Astrocyte (in vitro differentiated cells and primary cell): ENCODE measurements around the gene MOB3A. TPM values are rescaled to one million over a fixed set of nuclear protein-coding genes. Genes with fewer than 3 reads are reported as not detected.
A peak's percentile ranks its signal among the peaks of the same experiment; 100 is the strongest.

Experiments used
- DNase-seq: peaks from one replicate; pipeline ENCODE4 v3.0.0-alpha.2; 2010; ENCODE audit warnings: low read depth
- FAIRE-seq: peaks from 2 replicates; lab custom pipeline; 2011; peaks lifted over from hg19 to GRCh38; lab: Jason Lieb, UNC
- H2AFZ ChIP-seq: 2 replicates; pipeline ENCODE4 v1.6.0; 2012; ENCODE audit warnings: low read depth, low read length, inconsistent platforms
- H3K27ac ChIP-seq: 2 replicates; pipeline ENCODE4 v1.5.1; 2011; ENCODE audit warnings: low read depth, low read length, inconsistent platforms
- H3K27me3 ChIP-seq: 2 replicates; pipeline ENCODE4 v1.6.0; 2011; ENCODE audit warnings: low read length, inconsistent platforms; ENCODE audit not compliant: insufficient read depth
- H3K36me3 ChIP-seq: 2 replicates; pipeline ENCODE4 v1.5.1; 2011; ENCODE audit warnings: low read length, inconsistent platforms; ENCODE audit not compliant: insufficient read depth
- H3K4me1 ChIP-seq: 2 replicates; pipeline ENCODE4 v1.5.1; 2011; ENCODE audit warnings: low read length, inconsistent platforms; ENCODE audit not compliant: insufficient read depth
- H3K4me2 ChIP-seq: 2 replicates; pipeline ENCODE4 v1.6.0; 2012; ENCODE audit warnings: low read length, inconsistent platforms
- H3K4me3 ChIP-seq: 2 replicates; pipeline ENCODE4 v1.5.1; 2011; ENCODE audit warnings: low read depth, mild to moderate bottlenecking, low read length, inconsistent platforms; ENCODE audit not compliant: insufficient read depth
- H3K79me2 ChIP-seq: 2 replicates; pipeline ENCODE4 v1.6.0; 2012; ENCODE audit warnings: mild to moderate bottlenecking, low read length, inconsistent platforms; ENCODE audit not compliant: insufficient read depth
- H3K9ac ChIP-seq: 2 replicates; pipeline ENCODE4 v1.6.0; 2012; ENCODE audit warnings: mild to moderate bottlenecking, low read length, inconsistent platforms
- H3K9me3 ChIP-seq: 2 replicates; pipeline ENCODE4 v1.5.1; 2012; ENCODE audit warnings: low read depth, mild to moderate bottlenecking, low read length, inconsistent platforms; ENCODE audit not compliant: insufficient read depth
- H4K20me1 ChIP-seq: 2 replicates; pipeline ENCODE4 v1.6.0; 2012; ENCODE audit warnings: low read length, inconsistent platforms; ENCODE audit not compliant: insufficient read depth
- H3K27ac Mint-ChIP-seq: one replicate; pipeline ENCODE4 v1.8.0; 2021; ENCODE audit warnings: mild to moderate bottlenecking, mixed read lengths; ENCODE audit not compliant: unreplicated experiment
- H3K27me3 Mint-ChIP-seq: one replicate; pipeline ENCODE4 v1.8.0; 2021; ENCODE audit warnings: low read depth, mixed read lengths; ENCODE audit not compliant: unreplicated experiment
- H3K36me3 Mint-ChIP-seq: one replicate; pipeline ENCODE4 v1.8.0; 2021; ENCODE audit warnings: low read depth, mixed read lengths; ENCODE audit not compliant: unreplicated experiment
- H3K4me1 Mint-ChIP-seq: one replicate; pipeline ENCODE4 v1.8.0; 2021; ENCODE audit warnings: low read depth, mixed read lengths; ENCODE audit not compliant: unreplicated experiment
- H3K4me3 Mint-ChIP-seq: one replicate; pipeline ENCODE4 v1.8.0; 2021; ENCODE audit warnings: mild to moderate bottlenecking, moderate library complexity, mixed read lengths; ENCODE audit not compliant: unreplicated experiment
- H3K9me3 Mint-ChIP-seq: one replicate; pipeline ENCODE4 v1.8.0; 2021; ENCODE audit warnings: mild to moderate bottlenecking, mixed read lengths; ENCODE audit not compliant: unreplicated experiment
- CTCF ChIP-seq: IDR thresholded peaks from 2 replicates; pipeline ENCODE4 v1.5.1; 2011; ENCODE audit warnings: low read depth, mild to moderate bottlenecking, inconsistent platforms, low read length, moderate library complexity; ENCODE audit not compliant: insufficient read depth
- EZH2 ChIP-seq: IDR thresholded peaks from 2 replicates; pipeline ENCODE4 v1.6.1; 2012; ENCODE audit warnings: mild to moderate bottlenecking, low read length, inconsistent platforms; ENCODE audit not compliant: insufficient read depth
- total RNA-seq: library from RNA; stranded (reverse); gene quantifications from 2 replicates; pipeline ENCODE4 v1.2.1, GENCODE V29; 2021

The MOB3A gene
- total RNA-seq, 1 donor from 2014 or later: 45.3 TPM

GRCh38 chr19:2053601-2054389, 42.3 kb downstream of the MOB3A start:
- Histone ChIP-seq H3K9ac (no peak overlapping the region), H3K9me3 (no peaks in the 10 kb centered on the region), H4K20me1 (peaks cover 17% of the 10 kb centered on the region), H3K27ac (no peak overlapping the region), H2AFZ (no peak overlapping the region), H3K4me1 (peaks cover 18% of the 10 kb centered on the region), H3K36me3 (no peaks in the 10 kb centered on the region), H3K27me3 (no peaks in the 10 kb centered on the region), H3K79me2 (peaks cover 19% of the 10 kb centered on the region), H3K4me2 (no peak overlapping the region), H3K4me3 (no peak overlapping the region)
- no peaks in the 10 kb centered on the region for H3K36me3 Mint-ChIP-seq
- peaks cover 2% of the 10 kb centered on the region for H3K4me1 Mint-ChIP-seq
- H3K9me3 Mint-ChIP-seq: no peaks in the 10 kb centered on the region
- no peak for DNase-seq
- H3K27ac Mint-ChIP-seq: no peak overlapping the region
- no peak for FAIRE-seq
- no peak for TF ChIP-seq EZH2
- TF ChIP-seq CTCF: no peak
- no peaks in the 10 kb centered on the region for H3K27me3 Mint-ChIP-seq
- no peak overlapping the region for H3K4me3 Mint-ChIP-seq

GRCh38 chr19:2051773-2052704, 44.1 kb downstream of the MOB3A start:
- H3K79me2 ChIP-seq: peaks cover 36% of the 10 kb centered on the region
- peaks cover 34% of the 10 kb centered on the region for H4K20me1 ChIP-seq
- no peak overlapping the region for H3K27ac Mint-ChIP-seq
- peaks cover 31% of the 10 kb centered on the region for H3K4me1 ChIP-seq
- no peak for DNase-seq
- H3K36me3 Mint-ChIP-seq: no peaks in the 10 kb centered on the region
- no peak overlapping the region for H3K27ac ChIP-seq
- H3K27me3 ChIP-seq: no peaks in the 10 kb centered on the region
- H3K4me3 ChIP-seq: no peak overlapping the region
- no peak for FAIRE-seq
- H3K4me1 Mint-ChIP-seq: peaks cover 3% of the 10 kb centered on the region
- peak overlapping the region; percentile 98 for H3K4me2 ChIP-seq
- no peaks in the 10 kb centered on the region for H3K9me3 ChIP-seq
- H3K9ac ChIP-seq: peak overlapping the region; percentile 81
- H2AFZ ChIP-seq: peak overlapping the region; percentile 88
- no peak for TF ChIP-seq EZH2
- no peak for TF ChIP-seq CTCF
- H3K4me3 Mint-ChIP-seq: peak overlapping the region; percentile 79
- H3K36me3 ChIP-seq: no peaks in the 10 kb centered on the region
- H3K27me3 Mint-ChIP-seq: no peaks in the 10 kb centered on the region
- no peaks in the 10 kb centered on the region for H3K9me3 Mint-ChIP-seq
